Measurements from ENCODE around the gene PKP3.

PKP3 gene

DNA sequence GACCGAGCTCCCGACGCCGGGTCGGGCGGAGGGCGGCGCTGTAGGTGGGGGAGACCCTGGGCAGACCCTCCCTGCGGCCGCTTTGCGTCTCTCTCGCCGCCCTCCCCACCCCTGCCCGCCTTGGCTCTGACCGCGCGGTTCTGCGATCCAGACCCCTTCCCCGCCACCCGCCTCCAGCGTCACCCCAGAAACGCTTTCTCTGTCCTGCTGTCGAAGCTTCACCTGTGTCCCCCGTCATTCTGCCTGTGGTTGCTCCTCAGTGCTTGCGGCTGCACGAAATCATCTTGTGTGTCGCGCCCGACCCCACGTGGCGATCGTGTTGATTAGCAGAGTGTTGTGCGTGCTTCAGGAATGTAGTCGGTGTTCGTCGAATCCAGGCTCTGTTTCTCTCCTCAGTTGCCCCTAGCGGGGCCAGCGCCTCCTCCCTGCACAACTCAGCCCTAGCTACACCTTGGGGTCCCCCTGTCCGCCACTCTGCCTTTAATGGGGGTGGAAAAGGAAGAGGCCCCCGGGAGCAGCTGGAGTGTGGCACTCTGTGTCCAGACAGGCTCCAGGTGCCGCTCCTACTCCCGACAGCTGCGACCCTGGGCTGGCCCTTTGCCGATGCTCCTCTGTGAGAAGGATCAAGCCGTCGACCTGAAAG, 56.9 kb downstream of the PKP3 start:
- Histone ChIP-seq H3K27ac (ENCODE audit: low read length) (no peak overlapping the region), H3K4me3 (ENCODE audit: low read length) (peak overlapping the region; percentile 78), H3K27me3 (ENCODE audit: insufficient read depth, low read length) (no peaks in the 10 kb centered on the region), H3K36me3 (ENCODE audit: insufficient read depth, low read depth, low read length) (peaks cover 22% of the 10 kb centered on the region), H3K9ac (ENCODE audit: low read depth, low read length) (peak overlapping the region; percentile 66), H3K4me1 (ENCODE audit: insufficient read depth, low read length) (0 out of 2 replicates have a peak, but pooled peaks cover 3% of the 10 kb centered on the region), H3K9me3 (ENCODE audit: insufficient read depth, low read depth, low read length) (no peaks in the 10 kb centered on the region)

DNA sequence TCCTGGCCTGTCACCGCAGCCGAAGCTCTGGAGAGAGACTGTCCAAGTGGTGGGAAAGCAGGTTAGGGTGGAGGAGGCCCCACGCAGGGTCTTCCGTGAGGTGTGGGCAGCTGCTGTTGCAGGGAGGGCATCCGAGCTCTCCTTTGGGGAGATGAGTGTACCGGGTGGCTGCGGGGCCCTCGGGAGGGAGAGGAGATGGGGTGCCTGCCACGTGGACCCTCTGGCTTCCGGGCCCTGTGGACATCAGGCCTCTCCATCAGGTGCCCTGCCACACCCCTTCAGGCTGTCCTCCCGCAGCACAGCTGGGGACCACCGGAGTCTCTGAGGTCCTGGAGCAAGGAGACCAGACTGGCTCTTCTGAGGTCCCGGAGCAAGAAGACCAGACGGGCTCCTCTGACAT, 57.7 kb downstream of the PKP3 start:
- Histone ChIP-seq H3K27me3 (ENCODE audit: insufficient read depth, low read length) (no peaks in the 10 kb centered on the region), H3K27ac (ENCODE audit: low read length) (no peak overlapping the region), H3K9ac (ENCODE audit: low read depth, low read length) (no peak overlapping the region), H3K4me3 (ENCODE audit: low read length) (peak overlapping the region; percentile 78), H3K4me1 (ENCODE audit: insufficient read depth, low read length) (peaks cover 7% of the 10 kb centered on the region; the same call in 1 of the 2 replicates), H3K9me3 (ENCODE audit: insufficient read depth, low read depth, low read length) (no peaks in the 10 kb centered on the region), H3K36me3 (ENCODE audit: insufficient read depth, low read depth, low read length) (peaks cover 22% of the 10 kb centered on the region)

DNA sequence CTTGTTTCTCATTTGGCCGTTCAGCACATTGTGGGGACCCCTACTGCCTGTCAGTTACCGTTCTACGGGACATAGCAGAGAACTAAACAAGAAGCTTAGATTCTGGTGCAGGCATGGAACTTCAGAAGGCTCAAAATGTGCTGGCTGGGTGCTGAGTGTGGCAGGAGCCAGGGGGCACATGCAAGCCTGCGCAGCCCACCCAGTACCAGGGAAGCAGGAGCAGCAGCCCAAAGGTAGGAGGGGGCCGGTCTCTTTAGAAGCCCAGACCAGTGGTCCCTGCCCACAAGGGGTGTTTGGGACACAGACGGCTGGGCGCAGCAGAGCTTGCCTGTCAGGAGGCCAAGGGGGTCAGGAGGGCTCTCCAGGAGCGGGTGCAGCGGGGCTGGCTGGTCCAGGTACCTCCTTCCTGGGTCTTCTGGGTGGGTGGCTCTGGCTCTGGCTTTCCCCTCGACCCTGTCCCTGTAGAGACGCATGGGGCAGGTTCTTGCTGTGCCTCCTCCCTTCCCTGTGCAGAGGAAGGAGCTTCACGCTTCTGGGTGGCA, 58.3 kb downstream of the PKP3 start:
- Histone ChIP-seq H3K27ac (ENCODE audit: low read length) (no peak overlapping the region), H3K4me1 (ENCODE audit: insufficient read depth, low read length) (peaks cover 8% of the 10 kb centered on the region; the same call in 1 of the 2 replicates), H3K27me3 (ENCODE audit: insufficient read depth, low read length) (no peaks in the 10 kb centered on the region), H3K9ac (ENCODE audit: low read depth, low read length) (no peak overlapping the region), H3K9me3 (ENCODE audit: insufficient read depth, low read depth, low read length) (no peaks in the 10 kb centered on the region), H3K36me3 (ENCODE audit: insufficient read depth, low read depth, low read length) (peaks cover 22% of the 10 kb centered on the region), H3K4me3 (ENCODE audit: low read length) (no peak overlapping the region)

DNA sequence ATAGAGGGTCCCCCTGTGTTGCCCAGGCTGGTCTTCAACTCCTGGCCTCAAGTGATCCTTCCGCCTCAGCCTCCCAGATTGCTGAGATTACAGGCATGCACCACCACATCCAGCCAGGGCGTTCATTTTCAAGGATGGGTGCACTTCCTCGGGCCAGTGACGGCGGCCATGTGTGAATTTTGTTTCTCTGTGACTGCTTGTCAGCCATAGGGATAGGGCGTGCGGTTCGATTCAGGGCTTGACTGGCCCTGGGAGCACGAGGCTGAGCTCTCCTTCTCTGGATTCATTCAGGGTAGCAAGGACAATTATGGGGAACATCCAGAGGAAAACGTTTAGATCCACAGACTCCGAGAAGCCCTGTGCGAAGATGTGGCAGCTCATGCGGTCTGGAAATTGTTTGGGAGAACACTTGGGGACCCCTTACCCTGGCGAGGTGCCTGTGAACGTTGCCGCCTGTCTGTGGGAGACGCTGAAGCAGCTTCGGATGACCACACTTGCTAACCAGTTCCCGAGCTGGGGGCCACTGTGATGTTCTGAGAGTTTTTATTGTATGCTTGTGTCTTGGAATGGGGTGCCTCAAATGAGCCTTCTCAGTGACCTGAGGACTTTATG, 59.0 kb downstream of the PKP3 start:
- Histone ChIP-seq H3K4me3 (ENCODE audit: low read length) (no peak overlapping the region), H3K9me3 (ENCODE audit: insufficient read depth, low read depth, low read length) (no peaks in the 10 kb centered on the region), H3K36me3 (ENCODE audit: insufficient read depth, low read depth, low read length) (peaks cover 22% of the 10 kb centered on the region), H3K4me1 (ENCODE audit: insufficient read depth, low read length) (peaks cover 13% of the 10 kb centered on the region), H3K9ac (ENCODE audit: low read depth, low read length) (no peak overlapping the region), H3K27me3 (ENCODE audit: insufficient read depth, low read length) (no peaks in the 10 kb centered on the region), H3K27ac (ENCODE audit: low read length) (no peak overlapping the region)

DNA sequence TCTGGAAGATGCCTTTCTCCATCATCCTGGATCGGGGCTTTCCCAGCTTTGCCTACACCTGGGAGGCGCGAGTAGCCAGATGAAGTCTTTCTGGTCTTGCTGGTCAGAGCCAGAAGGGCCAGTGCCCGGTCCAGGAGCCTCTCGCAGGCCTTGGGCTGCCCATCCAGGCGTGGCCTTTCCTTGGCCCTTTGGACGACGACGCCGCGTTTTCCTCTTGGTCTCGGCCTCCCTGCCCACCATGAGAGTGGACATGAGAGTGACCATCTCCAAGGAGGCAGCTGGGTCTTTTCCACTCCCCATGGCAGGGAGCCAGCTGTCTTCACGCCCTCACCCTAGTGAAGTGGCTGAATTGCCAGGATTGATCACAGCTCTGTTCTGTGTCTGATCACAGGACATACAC, 59.6 kb downstream of the PKP3 start:
- Histone ChIP-seq H3K9me3 (ENCODE audit: insufficient read depth, low read depth, low read length) (no peaks in the 10 kb centered on the region), H3K27ac (ENCODE audit: low read length) (no peak overlapping the region), H3K27me3 (ENCODE audit: insufficient read depth, low read length) (no peaks in the 10 kb centered on the region), H3K36me3 (ENCODE audit: insufficient read depth, low read depth, low read length) (peaks cover 22% of the 10 kb centered on the region), H3K4me1 (ENCODE audit: insufficient read depth, low read length) (peaks cover 13% of the 10 kb centered on the region), H3K9ac (ENCODE audit: low read depth, low read length) (no peak overlapping the region), H3K4me3 (ENCODE audit: low read length) (no peak overlapping the region)

DNA sequence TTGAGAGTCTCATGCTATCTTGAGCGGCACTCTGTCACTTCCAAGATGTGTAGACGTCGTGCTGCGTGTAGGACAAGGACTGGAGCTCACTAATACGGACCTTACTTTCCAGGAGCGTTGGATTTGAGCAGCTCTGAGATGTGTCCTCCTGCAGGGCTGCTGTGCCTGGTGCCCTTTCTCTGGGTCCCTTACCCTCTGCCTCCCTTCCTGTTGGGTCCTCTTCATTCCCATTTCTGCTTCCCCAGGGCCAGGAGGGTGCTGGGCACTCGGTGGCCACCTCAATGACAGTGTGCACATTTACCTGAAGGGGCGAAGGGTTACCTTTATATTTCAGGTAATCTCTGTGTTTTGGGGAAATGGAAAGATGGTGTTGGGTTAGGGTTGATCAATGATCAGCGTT, 60.0 kb downstream of the PKP3 start:
- Histone ChIP-seq H3K4me3 (ENCODE audit: low read length) (no peak overlapping the region), H3K27me3 (ENCODE audit: insufficient read depth, low read length) (no peaks in the 10 kb centered on the region), H3K27ac (ENCODE audit: low read length) (no peak overlapping the region), H3K9ac (ENCODE audit: low read depth, low read length) (no peak overlapping the region), H3K4me1 (ENCODE audit: insufficient read depth, low read length) (peaks cover 13% of the 10 kb centered on the region), H3K36me3 (ENCODE audit: insufficient read depth, low read depth, low read length) (peaks cover 22% of the 10 kb centered on the region), H3K9me3 (ENCODE audit: insufficient read depth, low read depth, low read length) (no peaks in the 10 kb centered on the region)
